GM12874 (cell line): ENCODE measurements around the gene SOX8.

ENCODE experiments used
- TF ChIP-seq, protein P1 (sequence below): IDR thresholded peaks from 2 replicates; pipeline ENCODE4 v1.5.1; 2011; ENCODE audit warnings: low read depth, mild to moderate bottlenecking, control low read depth, low read length, moderate library complexity; ENCODE audit not compliant: insufficient read depth

Gene SOX8

GRCh38 chr16:967077-967541, 14.5 kb upstream of the SOX8 start:
- TF ChIP-seq, protein P1, sequence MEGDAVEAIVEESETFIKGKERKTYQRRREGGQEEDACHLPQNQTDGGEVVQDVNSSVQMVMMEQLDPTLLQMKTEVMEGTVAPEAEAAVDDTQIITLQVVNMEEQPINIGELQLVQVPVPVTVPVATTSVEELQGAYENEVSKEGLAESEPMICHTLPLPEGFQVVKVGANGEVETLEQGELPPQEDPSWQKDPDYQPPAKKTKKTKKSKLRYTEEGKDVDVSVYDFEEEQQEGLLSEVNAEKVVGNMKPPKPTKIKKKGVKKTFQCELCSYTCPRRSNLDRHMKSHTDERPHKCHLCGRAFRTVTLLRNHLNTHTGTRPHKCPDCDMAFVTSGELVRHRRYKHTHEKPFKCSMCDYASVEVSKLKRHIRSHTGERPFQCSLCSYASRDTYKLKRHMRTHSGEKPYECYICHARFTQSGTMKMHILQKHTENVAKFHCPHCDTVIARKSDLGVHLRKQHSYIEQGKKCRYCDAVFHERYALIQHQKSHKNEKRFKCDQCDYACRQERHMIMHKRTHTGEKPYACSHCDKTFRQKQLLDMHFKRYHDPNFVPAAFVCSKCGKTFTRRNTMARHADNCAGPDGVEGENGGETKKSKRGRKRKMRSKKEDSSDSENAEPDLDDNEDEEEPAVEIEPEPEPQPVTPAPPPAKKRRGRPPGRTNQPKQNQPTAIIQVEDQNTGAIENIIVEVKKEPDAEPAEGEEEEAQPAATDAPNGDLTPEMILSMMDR, result no peak

DNA sequence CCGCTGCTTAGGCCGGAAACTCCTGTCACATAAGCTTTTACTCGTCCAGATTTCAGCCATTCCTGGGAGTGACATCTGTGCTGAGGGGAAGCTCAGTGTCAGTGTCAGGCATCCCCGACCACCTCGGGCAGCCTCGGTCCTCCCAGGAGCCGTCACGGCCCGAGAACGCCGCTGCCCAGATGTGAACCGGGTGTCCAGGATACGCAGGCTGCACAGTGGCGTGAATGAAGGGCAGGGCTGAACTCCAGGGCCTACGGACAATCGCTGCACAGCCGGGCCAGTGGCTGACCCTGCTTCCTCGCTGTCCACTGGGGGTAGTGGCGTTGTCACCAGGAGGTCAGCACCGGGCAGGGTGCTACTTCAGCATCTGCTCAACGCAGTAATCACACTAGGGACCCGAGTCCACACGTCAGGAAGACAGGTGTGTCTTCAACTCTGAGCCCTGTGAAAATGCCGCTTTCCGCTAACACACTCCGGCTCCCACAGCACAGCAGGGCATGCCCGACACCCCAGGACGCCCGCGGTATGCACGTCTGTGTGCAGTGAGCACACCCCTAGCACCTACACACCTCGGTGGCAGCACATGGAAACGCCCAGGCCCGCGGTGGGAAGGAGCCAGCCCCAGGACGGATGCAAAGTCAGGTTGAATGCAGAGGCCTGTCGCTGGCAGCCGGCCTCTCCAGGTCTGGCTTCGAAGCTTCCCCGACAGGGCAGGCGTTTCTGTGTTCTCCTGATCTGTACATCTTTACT, 13.8 kb upstream of the SOX8 start:
- TF ChIP-seq, protein P1, result no peak

- TF ChIP-seq, protein P1, result no peak
These were observed 12.9 kb upstream of the SOX8 start for GRCh38 chr16:968620-969019.

GRCh38 chr16:969508-970385, 11.8 kb upstream of the SOX8 start:
- TF ChIP-seq, protein P1, result no peak

GRCh38 chr16:970386-970765, 11.2 kb upstream of the SOX8 start:
- TF ChIP-seq, protein P1, result no peak

DNA sequence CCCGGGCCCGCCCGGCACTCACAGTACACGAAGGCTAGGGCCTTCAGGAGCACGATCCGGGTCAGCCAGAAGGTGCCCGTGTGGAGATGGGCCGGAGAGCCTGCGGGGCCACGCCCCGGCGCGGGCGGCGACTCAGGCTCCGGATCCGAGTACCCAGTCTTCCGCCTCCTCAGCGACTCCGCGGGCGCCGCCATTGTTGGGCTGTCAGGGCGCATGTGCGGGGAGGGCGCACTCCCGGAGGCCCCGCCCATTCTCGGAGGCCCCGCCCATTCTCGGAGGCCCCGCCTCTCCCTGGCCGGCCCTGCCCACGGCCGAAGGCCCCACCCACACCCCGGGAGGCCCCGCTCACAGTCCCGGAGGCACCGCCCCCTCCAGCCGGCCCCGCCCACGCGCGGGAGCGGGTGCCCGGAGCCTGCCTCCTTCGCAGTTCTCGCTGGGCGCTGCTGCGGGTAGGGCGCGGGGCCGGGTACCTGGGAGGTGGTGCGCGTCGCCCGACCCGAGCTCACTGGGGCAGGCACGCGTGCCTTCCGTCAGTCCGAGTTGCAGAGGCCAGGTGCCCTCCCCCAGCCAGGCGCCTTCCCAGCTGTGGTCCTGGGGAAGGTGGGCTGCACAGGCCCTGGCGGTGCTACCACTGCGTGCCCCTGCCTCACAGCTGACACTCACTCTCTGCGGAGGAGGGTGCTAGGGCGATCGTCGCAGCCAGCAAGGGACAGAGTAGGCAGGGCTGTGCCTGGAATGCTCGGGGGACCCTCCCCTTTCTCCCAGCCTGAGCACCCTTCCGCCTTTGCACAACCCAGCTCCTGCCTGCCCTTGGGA, 10.6 kb upstream of the SOX8 start, which contains the start of gene LMF1:
Gene LMF1, minus strand, starts transcription at position 219 of the 816 bp plus-strand sequence. Its CDS starts 4 bp downstream, at position 215.
- TF ChIP-seq, protein P1, result no peak

DNA sequence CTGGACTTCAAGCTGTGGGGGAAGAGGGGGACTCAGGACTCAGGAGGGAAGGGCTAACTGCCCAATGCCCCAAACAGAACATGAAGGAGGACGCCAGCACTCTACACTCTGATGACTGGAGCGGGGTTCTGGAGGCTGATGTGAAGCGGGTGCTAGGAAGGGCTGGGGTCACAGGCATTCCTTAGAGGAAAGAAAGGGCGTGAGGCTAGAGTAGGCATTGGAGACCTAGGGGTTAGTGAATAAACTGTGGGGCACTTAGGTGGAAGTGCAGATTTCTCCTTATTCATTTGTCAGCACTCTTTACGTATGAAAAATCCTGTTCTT, 10.0 kb upstream of the SOX8 start:
- TF ChIP-seq, protein P1, result no peak
